GM19240 (cell line): ENCODE results near the gene ZKSCAN3.
"Not testable (repeated sequence)": the region's sequence is repeated elsewhere in the genome, so short reads cannot be mapped to it uniquely, and the experiment has no call there.

ENCODE experiments used
- DNase-seq: peaks from one replicate; pipeline ENCODE4 v3.0.0; 2011; ENCODE audit warnings: low spot score; ENCODE audit not compliant: insufficient read length

ZKSCAN3 gene

DNA sequence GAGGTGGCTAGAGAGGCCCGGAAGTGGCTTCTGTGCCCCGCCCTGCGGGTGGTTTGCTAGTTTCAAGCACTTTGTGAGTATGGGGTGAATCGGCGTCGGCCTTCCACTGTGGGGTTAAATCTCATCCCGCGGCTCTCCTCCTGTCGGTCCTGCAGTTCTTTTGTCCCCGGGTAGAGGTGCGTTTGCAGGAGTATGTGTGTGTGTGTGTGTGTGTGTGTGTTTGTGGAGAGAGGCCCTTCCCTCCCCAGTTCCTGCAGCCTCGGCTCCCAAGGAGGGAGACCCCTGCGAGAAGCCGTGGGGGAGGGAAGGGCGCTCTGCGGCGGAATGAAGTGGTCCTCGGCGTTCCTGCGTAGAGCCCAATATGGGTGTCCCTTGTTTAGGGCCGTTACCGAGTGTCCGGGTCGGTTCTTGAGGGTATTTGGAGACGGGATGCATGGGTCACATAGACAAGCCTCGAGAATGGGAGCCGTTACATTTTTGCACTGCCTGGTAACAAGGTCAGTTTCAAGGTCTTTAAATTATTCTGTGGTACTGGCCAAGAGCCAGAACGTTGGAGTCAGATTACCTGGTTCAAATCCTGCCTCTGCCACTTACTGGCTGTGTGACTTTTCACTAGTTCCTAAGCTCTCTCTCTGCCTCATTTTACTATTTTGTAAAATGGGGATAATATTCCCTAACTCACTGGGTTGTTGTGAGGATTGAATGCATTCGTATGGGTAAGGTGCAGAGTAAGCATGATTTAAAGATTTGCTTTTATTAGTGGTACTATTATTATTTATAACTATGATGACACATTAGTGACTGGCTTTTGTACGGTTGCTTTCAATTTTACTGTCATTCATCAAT, at the start of gene ZKSCAN3:
TSS of gene ZKSCAN3 (plus strand) at position 56 of the 846 bp plus-strand sequence. CDS start 9,640 bp downstream, outside the sequence.
- DNase-seq, result peak; percentile 65

GRCh38 chr6:28303570-28303969, 46.2 kb upstream of the ZKSCAN3 start:
- DNase-seq, result peak; percentile 13

DNA sequence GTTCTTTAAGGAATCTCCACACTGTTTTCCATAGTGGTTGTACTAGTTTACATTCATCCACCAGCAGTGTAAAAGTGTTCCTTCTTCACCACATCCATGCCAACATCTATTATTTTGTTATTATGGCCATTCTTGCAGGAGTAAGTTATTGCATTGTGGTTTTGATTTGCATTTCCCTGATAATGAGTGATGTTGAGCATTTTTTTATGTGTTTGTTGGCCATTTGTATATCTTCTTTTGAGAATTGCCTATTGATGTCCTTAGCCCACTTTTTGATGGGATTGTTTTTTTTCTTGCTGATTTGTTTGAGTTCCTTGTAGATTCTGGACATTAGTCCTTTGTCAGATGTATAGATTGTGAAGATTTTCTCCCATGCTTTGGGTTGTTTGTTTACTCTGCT, 43.4 kb upstream of the ZKSCAN3 start:
- not testable (repeated sequence) for DNase-seq

GRCh38 chr6:28311139-28311823, 38.5 kb upstream of the ZKSCAN3 start:
- no peak for DNase-seq

- DNase-seq, result no peak
These were observed 36.8 kb upstream of the ZKSCAN3 start for GRCh38 chr6:28312939-28313338.

- DNase-seq, result no peak
These were observed 34.1 kb upstream of the ZKSCAN3 start for GRCh38 chr6:28315628-28316027.

DNA sequence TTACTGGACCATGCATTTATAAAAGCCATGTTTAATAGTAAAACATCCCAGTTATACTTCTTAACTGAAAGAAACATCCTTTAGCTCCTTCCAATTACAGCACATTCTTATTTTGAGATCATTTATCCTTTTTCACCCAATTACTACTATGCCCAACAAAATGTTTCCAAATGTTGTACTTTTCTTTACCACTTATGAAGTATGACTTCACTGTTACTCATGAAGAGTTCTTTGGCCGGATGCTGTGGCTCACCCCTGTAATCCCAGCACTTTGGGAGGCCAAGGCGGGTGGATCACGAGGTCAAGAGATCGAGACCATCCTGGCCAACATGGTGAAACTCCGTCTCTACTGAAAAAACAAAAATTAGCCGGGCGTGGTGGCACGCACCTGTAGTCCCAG, 31.9 kb upstream of the ZKSCAN3 start:
- not testable (repeated sequence) for DNase-seq

DNA sequence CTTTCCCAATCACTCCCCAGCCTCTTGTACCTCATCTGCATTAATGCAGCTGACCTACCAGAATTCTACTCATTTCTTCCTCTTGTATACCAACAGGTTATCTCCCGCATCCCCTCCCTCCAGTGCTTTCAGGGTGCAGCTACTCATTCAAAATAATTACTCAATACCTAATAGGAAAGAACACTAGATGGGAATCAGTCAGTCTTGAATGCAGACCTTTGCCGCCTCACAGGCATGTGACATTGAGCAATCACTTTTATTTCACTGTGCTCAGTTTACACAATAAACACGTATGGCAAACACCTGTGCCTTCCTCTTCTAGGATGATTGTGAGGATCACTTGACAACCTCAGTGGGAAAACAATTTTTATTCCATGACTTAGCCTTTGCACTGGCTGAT, 27.1 kb upstream of the ZKSCAN3 start:
- DNase-seq, result no peak

DNA sequence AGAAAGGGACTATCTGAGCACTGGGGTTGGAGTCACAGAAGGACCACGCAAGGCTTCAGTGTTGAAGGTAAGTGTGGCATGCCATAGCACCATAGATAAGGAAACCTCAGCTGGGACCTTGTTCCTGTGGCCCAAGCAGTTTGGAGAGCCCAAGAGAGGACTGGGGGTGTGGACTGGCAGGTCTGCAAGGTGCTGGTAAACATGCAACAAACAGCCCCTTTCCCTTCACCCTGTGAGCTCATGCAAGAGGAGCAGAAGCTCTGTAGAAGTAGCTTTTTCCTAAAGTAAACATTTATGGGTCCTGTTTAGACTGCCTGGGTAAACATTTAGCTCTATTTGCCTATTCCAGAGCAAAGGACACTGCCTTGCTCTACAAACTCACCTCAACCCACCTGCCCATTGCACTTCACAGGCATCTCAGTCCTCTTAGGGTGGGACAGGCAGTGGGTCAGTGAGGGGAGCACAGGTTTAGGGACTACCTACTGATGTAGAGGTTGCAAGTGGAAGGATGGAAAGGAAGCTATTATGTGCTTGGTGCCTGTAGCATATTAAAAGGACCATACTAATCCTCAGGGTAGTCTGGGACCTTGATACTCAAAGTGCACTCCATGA, 25.8 kb upstream of the ZKSCAN3 start:
- DNase-seq, result no peak

- DNase-seq, result no peak
These were observed 23.3 kb upstream of the ZKSCAN3 start for GRCh38 chr6:28326371-28326948.

- DNase-seq, result no peak
These were observed 19.7 kb upstream of the ZKSCAN3 start for GRCh38 chr6:28330041-28330440.

DNA sequence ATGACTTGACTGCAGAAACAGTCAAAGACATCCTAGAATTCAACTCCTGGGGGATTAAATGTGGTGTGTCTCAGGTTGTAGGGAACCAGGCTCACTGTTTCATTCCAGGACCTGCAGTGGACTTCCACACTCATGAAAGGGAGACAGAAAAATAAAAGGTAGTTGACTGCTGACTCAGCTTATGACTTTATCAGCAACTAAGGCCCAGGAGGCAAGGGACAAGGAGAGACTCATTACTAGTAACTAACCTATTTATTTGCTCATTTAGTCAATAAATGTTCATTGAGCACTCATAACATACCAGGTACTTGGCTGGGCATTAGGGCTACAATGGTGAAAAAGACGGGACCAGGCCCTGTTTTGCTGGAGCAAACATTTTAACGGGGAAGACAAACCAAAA, 16.7 kb upstream of the ZKSCAN3 start:
- no peak for DNase-seq

GRCh38 chr6:28333599-28334018, 16.1 kb upstream of the ZKSCAN3 start:
- no peak for DNase-seq

- DNase-seq, result no peak
These were observed 15.3 kb upstream of the ZKSCAN3 start for GRCh38 chr6:28334286-28335039.

- no peak for DNase-seq
These were observed 14.6 kb upstream of the ZKSCAN3 start for GRCh38 chr6:28335040-28335563.

- DNase-seq, result peak; percentile 56
These were observed 14.0 kb upstream of the ZKSCAN3 start, which contains the start of gene ZSCAN31 for GRCh38 chr6:28335564-28336283. ZSCAN31 (minus strand) TSS chr6:28336148; CDS start chr6:28329683, 6,465 bp downstream.

- no peak for DNase-seq
These were observed 13.2 kb upstream of the ZKSCAN3 start for GRCh38 chr6:28336284-28337120.

DNA sequence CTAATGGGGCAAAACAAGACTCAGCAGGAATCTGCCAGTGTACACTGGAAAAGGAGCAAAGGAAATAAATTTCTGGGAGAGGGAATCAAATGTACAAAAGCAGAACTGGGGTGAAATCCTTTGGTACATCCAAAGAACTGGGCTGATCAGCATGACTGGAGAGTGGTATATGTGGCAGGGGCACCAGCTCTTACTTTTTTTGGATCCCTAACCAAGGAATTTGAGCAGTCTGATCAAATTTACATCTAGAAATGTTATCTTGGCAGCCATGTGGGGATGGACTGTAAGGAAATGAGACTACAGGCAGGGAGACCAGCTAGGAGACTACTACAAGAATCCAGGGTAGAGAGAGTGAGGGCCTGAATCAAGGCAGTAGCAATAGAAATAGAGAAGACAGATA, 12.6 kb upstream of the ZKSCAN3 start:
- DNase-seq, result no peak
